HG02571 (cell line): ENCODE measurements around the gene NMB.

ENCODE experiments used
- ATAC-seq: cut with Tn5 transposase; IDR thresholded peaks from one replicate; pipeline ENCODE4 v1.9.1; 2021; ENCODE audit warnings: mild to moderate bottlenecking, moderate library complexity; ENCODE audit not compliant: unreplicated experiment

Gene NMB

GRCh38 chr15:84620626-84621025 lies 37.4 kb downstream of the NMB start:
- no peak for ATAC-seq

- ATAC-seq: no peak
These were observed 41.8 kb downstream of the NMB start for GRCh38 chr15:84616235-84616634.

- no peak for ATAC-seq
These were observed 46.4 kb downstream of the NMB start for GRCh38 chr15:84611631-84612030.

- ATAC-seq: no peak
These were observed 48.0 kb downstream of the NMB start for GRCh38 chr15:84609818-84610525.

GRCh38 chr15:84608707-84609284 lies 49.2 kb downstream of the NMB start:
- ATAC-seq: no peak

- no peak for ATAC-seq
These were observed 51.3 kb downstream of the NMB start for GRCh38 chr15:84606653-84607120.

GRCh38 chr15:84605554-84605882 lies 52.5 kb downstream of the NMB start:
- no peak for ATAC-seq
